ENCODE data around the gene CD93.

DNA sequence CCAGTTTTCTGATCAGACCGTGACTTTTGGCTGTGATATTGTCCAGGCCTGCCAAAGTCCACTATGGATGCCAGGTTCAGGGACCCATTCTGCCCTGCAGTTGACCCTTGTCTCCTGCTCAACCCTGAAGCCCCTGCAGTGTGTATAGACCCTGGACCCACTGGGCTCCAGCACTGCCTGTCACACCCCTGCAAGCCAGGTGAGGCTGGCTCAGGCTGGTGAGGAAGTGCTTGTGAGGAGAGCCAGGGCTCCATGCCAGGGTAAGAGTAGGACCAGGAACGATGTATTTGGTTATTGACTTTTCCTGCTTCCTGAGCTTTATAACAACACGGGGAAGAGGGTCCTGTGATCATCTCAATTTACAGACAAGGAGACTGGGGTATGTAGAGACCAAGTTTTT is 19.1 kb upstream of the CD93 start:
- TF ChIP-seq, protein P1, sequence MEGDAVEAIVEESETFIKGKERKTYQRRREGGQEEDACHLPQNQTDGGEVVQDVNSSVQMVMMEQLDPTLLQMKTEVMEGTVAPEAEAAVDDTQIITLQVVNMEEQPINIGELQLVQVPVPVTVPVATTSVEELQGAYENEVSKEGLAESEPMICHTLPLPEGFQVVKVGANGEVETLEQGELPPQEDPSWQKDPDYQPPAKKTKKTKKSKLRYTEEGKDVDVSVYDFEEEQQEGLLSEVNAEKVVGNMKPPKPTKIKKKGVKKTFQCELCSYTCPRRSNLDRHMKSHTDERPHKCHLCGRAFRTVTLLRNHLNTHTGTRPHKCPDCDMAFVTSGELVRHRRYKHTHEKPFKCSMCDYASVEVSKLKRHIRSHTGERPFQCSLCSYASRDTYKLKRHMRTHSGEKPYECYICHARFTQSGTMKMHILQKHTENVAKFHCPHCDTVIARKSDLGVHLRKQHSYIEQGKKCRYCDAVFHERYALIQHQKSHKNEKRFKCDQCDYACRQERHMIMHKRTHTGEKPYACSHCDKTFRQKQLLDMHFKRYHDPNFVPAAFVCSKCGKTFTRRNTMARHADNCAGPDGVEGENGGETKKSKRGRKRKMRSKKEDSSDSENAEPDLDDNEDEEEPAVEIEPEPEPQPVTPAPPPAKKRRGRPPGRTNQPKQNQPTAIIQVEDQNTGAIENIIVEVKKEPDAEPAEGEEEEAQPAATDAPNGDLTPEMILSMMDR (conservative IDR thresholded peaks at IDR 0.05 in 1 of 2, IDR thresholded peaks at IDR 0.05 in 1 of 2; ENCODE audit: low read depth in 1 of 2, low read length in 2 of 2), result no peak
- no peak for TF ChIP-seq EZH2 (IDR thresholded peaks at IDR 0.05; ENCODE audit: low read length, missing control alignments)
